Measurements from ENCODE around the gene REEP6. TPM values are rescaled to one million over a fixed set of nuclear protein-coding genes. Genes with fewer than 3 reads are reported as not detected.

The REEP6 gene
- total and polyA plus RNA-seq, 2 of the 4 experiments (the other 2 are of a cell fraction), result 1.3 to 2.2 TPM

GRCh38 chr19:1457031-1457739 is 33.8 kb upstream of the REEP6 start:
- ChIA-PET POLR2A (ENCODE audit: unreplicated experiment) (no interaction called here), CTCF (no interaction called here)
- DNase-seq (no peak), ATAC-seq (ENCODE audit: low read depth) (no peak)
- H4K20me1 ChIP-seq (ENCODE audit: insufficient read depth, low read length), result peaks cover 40% of the 10 kb centered on the region
- H3K9me3 ChIP-seq (ENCODE audit: control insufficient read depth, insufficient read depth, low read length), result no peaks in the 10 kb centered on the region
- H2BK20ac ChIP-seq (ENCODE audit: low read depth, low read length), result no peak overlapping the region
- no peak overlapping the region for H4K5ac ChIP-seq (ENCODE audit: low read depth, low read length)
- H4K8ac ChIP-seq (ENCODE audit: low read depth in 2 of 2, low read length in 2 of 2), result no peak overlapping the region
- H3K4me2 ChIP-seq (ENCODE audit: low read depth, low read length), result no peak overlapping the region
- H3K36me3 ChIP-seq (ENCODE audit: control insufficient read depth, insufficient read depth, low read length), result peaks cover 3% of the 10 kb centered on the region; the same call in 1 of the 2 replicates
- H2BK5ac ChIP-seq (ENCODE audit: low read depth, low read length, poor library complexity, severe bottlenecking), result no peak overlapping the region
- BruUV-seq (replicated peaks), result no TSS peak
- no peak overlapping the region for H3K14ac ChIP-seq (replicated peaks; ENCODE audit: low read depth, low read length)
- H3K9me1 ChIP-seq (ENCODE audit: insufficient read depth, low read length), result 0 out of 2 replicates have a peak, but pooled peaks cover 2% of the 10 kb centered on the region
- H3K4ac ChIP-seq (ENCODE audit: low read depth, low read length), result no peak overlapping the region
- no peak overlapping the region for H3K4me3 ChIP-seq (ENCODE audit: insufficient read depth, low read depth, low read length)
- no peak overlapping the region for H4K91ac ChIP-seq (ENCODE audit: insufficient read depth, low read depth, low read length)
- H2AK9ac ChIP-seq (replicated peaks; ENCODE audit: low read depth, low read length, poor library complexity), result no peak overlapping the region
- dilution Hi-C loops (cut with HindIII; ENCODE audit: low sequenced_read_pairs, unreplicated experiment), result no loop called here
- 13% methylated on average over 26 of the region's 48 CpGs; no CpG with 5 or more reads in 1 of the 2 experiments for WGBS, 2 experiments (ENCODE audit: extremely low coverage in 2 of 2, insufficient read length in 1 of 2)
- intact Hi-C loops (cut with micrococcal nuclease), result no loop called here
- no peak overlapping the region for H3K18ac ChIP-seq (ENCODE audit: low read depth, low read length)
- H2BK120ac ChIP-seq (ENCODE audit: low read depth, low read length), result no peak overlapping the region
- no peak overlapping the region for H3K23ac ChIP-seq (ENCODE audit: low read depth, low read length)
- no peak overlapping the region for H3K56ac ChIP-seq (ENCODE audit: extremely low read depth, insufficient read depth, low read length)
- TF ChIP-seq CTCF (conservative IDR thresholded peaks at IDR 0.05; ENCODE audit: low read depth, low read length) (no peak), BHLHE40 (IDR thresholded peaks at IDR 0.05; ENCODE audit: low read depth, low read length) (0 out of 2 replicates have a peak, but pooled peaks have one; percentile 29)
- in situ Hi-C loops (cut with MboI; ENCODE audit: low sequenced_read_pairs), result no loop called here
- peaks cover 43% of the 10 kb centered on the region for H3K27me3 ChIP-seq (ENCODE audit: control insufficient read depth, insufficient read depth, low read length)
- no peaks in the 10 kb centered on the region for H3K79me1 ChIP-seq (ENCODE audit: low read depth in 1 of 2, low read length in 2 of 2)
- H3K9ac ChIP-seq (ENCODE audit: low read depth, low read length), result no peak overlapping the region
- no peak overlapping the region for H2BK15ac ChIP-seq (ENCODE audit: low read depth, low read length)
- H2AFZ ChIP-seq (replicated peaks; ENCODE audit: low read length, poor library complexity), result no peak overlapping the region
- H2AK5ac ChIP-seq (ENCODE audit: low read depth, low read length), result no peak overlapping the region
- no peaks in the 10 kb centered on the region for H3K4me1 ChIP-seq (ENCODE audit: control insufficient read depth, insufficient read depth, low read length)
- no peak overlapping the region for H3K27ac ChIP-seq (ENCODE audit: insufficient read depth, low read length)
